ENCODE data around the gene RAP1A.
"Not testable (repeated sequence)": the region's sequence is repeated elsewhere in the genome, so short reads cannot be mapped to it uniquely, and the experiment has no call there.

The RAP1A gene

GRCh38 chr1:111602974-111603373 is 16.6 kb upstream of the RAP1A start:
- DNase-seq: no peak
- Histone ChIP-seq H2AFZ (ENCODE audit: low read depth, low read length) (no peak overlapping the region), H3K27me3 (ENCODE audit: insufficient read depth, low read length, poor library complexity) (peaks cover 18% of the 10 kb centered on the region), H3K4me3 (ENCODE audit: low read depth in 1 of 2, low read length in 2 of 2) (no peak overlapping the region), H3K36me3 (ENCODE audit: insufficient read depth, low read length) (no peaks in the 10 kb centered on the region), H3K27ac (ENCODE audit: low read length) (no peak overlapping the region), H3K9me3 (ENCODE audit: insufficient read depth, low read length, severe bottlenecking) (no peaks in the 10 kb centered on the region), H3K9ac (ENCODE audit: low read depth, low read length) (no peak overlapping the region), H3K4me1 (ENCODE audit: insufficient read depth, low read length) (no peaks in the 10 kb centered on the region), H4K20me1 (ENCODE audit: insufficient read depth, low read length) (no peaks in the 10 kb centered on the region), H3K79me2 (ENCODE audit: insufficient read depth, low read length) (no peaks in the 10 kb centered on the region), H3K4me2 (ENCODE audit: insufficient read depth, low read length) (no peak overlapping the region)
- TF ChIP-seq EZH2 (IDR thresholded peaks at IDR 0.05; ENCODE audit: borderline replicate concordance, low read depth, low read length, severe bottlenecking): no peak
- TF ChIP-seq, protein P1, sequence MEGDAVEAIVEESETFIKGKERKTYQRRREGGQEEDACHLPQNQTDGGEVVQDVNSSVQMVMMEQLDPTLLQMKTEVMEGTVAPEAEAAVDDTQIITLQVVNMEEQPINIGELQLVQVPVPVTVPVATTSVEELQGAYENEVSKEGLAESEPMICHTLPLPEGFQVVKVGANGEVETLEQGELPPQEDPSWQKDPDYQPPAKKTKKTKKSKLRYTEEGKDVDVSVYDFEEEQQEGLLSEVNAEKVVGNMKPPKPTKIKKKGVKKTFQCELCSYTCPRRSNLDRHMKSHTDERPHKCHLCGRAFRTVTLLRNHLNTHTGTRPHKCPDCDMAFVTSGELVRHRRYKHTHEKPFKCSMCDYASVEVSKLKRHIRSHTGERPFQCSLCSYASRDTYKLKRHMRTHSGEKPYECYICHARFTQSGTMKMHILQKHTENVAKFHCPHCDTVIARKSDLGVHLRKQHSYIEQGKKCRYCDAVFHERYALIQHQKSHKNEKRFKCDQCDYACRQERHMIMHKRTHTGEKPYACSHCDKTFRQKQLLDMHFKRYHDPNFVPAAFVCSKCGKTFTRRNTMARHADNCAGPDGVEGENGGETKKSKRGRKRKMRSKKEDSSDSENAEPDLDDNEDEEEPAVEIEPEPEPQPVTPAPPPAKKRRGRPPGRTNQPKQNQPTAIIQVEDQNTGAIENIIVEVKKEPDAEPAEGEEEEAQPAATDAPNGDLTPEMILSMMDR (IDR thresholded peaks at IDR 0.05; ENCODE audit: borderline replicate concordance, extremely low read depth, low read length, poor library complexity, severe bottlenecking): no peak
- ATAC-seq (ENCODE audit: insufficient read depth, low read depth): no peak

DNA sequence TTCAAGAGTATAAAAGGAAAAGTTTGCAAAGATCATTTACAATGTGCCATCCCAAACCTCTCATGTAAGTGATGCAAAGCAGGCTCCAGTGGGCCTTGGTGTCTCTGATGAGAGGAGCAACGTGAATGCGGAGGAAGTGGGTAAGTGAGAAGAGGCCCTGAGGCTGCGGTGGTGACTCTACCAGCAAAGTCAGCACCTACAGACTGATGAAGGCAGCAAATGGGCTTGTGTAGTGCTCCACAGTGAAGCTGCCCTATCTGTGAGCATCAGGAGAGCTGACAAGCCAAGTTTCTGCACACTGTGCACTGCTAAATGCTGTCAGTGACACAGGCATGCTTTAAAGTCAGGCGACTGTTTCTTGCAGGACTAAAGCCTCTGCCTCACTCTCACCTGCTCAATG is 15.6 kb upstream of the RAP1A start:
- H3K9ac ChIP-seq (ENCODE audit: low read depth, low read length): no peak overlapping the region
- no peaks in the 10 kb centered on the region for H3K79me2 ChIP-seq (ENCODE audit: insufficient read depth, low read length)
- H3K4me3 ChIP-seq (ENCODE audit: low read depth in 1 of 2, low read length in 2 of 2): no peak overlapping the region
- no peak overlapping the region for H3K27ac ChIP-seq (ENCODE audit: low read length)
- H3K9me3 ChIP-seq (ENCODE audit: insufficient read depth, low read length, severe bottlenecking): peaks cover 1% of the 10 kb centered on the region
- no peaks in the 10 kb centered on the region for H4K20me1 ChIP-seq (ENCODE audit: insufficient read depth, low read length)
- no peak for TF ChIP-seq EZH2 (IDR thresholded peaks at IDR 0.05; ENCODE audit: borderline replicate concordance, low read depth, low read length, severe bottlenecking)
- TF ChIP-seq, protein P1 (IDR thresholded peaks at IDR 0.05; ENCODE audit: borderline replicate concordance, extremely low read depth, low read length, poor library complexity, severe bottlenecking): no peak
- no peaks in the 10 kb centered on the region for H3K36me3 ChIP-seq (ENCODE audit: insufficient read depth, low read length)
- peak; percentile 81 for DNase-seq
- no peaks in the 10 kb centered on the region for H3K4me1 ChIP-seq (ENCODE audit: insufficient read depth, low read length)
- H3K27me3 ChIP-seq (ENCODE audit: insufficient read depth, low read length, poor library complexity): peaks cover 18% of the 10 kb centered on the region
- ATAC-seq (ENCODE audit: insufficient read depth, low read depth): peak; percentile 100
- no peak overlapping the region for H3K4me2 ChIP-seq (ENCODE audit: insufficient read depth, low read length)
- H2AFZ ChIP-seq (ENCODE audit: low read depth, low read length): no peak overlapping the region

GRCh38 chr1:111604931-111605330 is 14.7 kb upstream of the RAP1A start:
- H3K27ac ChIP-seq (ENCODE audit: low read length): no peak overlapping the region
- DNase-seq: no peak
- H3K27me3 ChIP-seq (ENCODE audit: insufficient read depth, low read length, poor library complexity): peaks cover 18% of the 10 kb centered on the region
- H3K79me2 ChIP-seq (ENCODE audit: insufficient read depth, low read length): no peaks in the 10 kb centered on the region
- no peaks in the 10 kb centered on the region for H3K4me1 ChIP-seq (ENCODE audit: insufficient read depth, low read length)
- TF ChIP-seq, protein P1 (IDR thresholded peaks at IDR 0.05; ENCODE audit: borderline replicate concordance, extremely low read depth, low read length, poor library complexity, severe bottlenecking): no peak
- TF ChIP-seq EZH2 (IDR thresholded peaks at IDR 0.05; ENCODE audit: borderline replicate concordance, low read depth, low read length, severe bottlenecking): no peak
- no peak overlapping the region for H3K9ac ChIP-seq (ENCODE audit: low read depth, low read length)
- H3K4me2 ChIP-seq (ENCODE audit: insufficient read depth, low read length): no peak overlapping the region
- no peak overlapping the region for H2AFZ ChIP-seq (ENCODE audit: low read depth, low read length)
- H3K36me3 ChIP-seq (ENCODE audit: insufficient read depth, low read length): no peaks in the 10 kb centered on the region
- H3K9me3 ChIP-seq (ENCODE audit: insufficient read depth, low read length, severe bottlenecking): peaks cover 3% of the 10 kb centered on the region
- ATAC-seq (ENCODE audit: insufficient read depth, low read depth): no peak
- no peak overlapping the region for H3K4me3 ChIP-seq (ENCODE audit: low read depth in 1 of 2, low read length in 2 of 2)
- no peaks in the 10 kb centered on the region for H4K20me1 ChIP-seq (ENCODE audit: insufficient read depth, low read length)

- H3K4me1 ChIP-seq (ENCODE audit: insufficient read depth, low read length): no peaks in the 10 kb centered on the region
- ATAC-seq (ENCODE audit: insufficient read depth, low read depth) (no peak), DNase-seq (no peak)
- peaks cover 3% of the 10 kb centered on the region for H3K9me3 ChIP-seq (ENCODE audit: insufficient read depth, low read length, severe bottlenecking)
- H3K4me2 ChIP-seq (ENCODE audit: insufficient read depth, low read length): no peak overlapping the region
- peaks cover 18% of the 10 kb centered on the region for H3K27me3 ChIP-seq (ENCODE audit: insufficient read depth, low read length, poor library complexity)
- H3K36me3 ChIP-seq (ENCODE audit: insufficient read depth, low read length): no peaks in the 10 kb centered on the region
- H3K27ac ChIP-seq (ENCODE audit: low read length): no peak overlapping the region
- no peak overlapping the region for H2AFZ ChIP-seq (ENCODE audit: low read depth, low read length)
- H3K9ac ChIP-seq (ENCODE audit: low read depth, low read length): no peak overlapping the region
- H3K79me2 ChIP-seq (ENCODE audit: insufficient read depth, low read length): no peaks in the 10 kb centered on the region
- no peak overlapping the region for H3K4me3 ChIP-seq (ENCODE audit: low read depth in 1 of 2, low read length in 2 of 2)
- TF ChIP-seq, protein P1 (IDR thresholded peaks at IDR 0.05; ENCODE audit: borderline replicate concordance, extremely low read depth, low read length, poor library complexity, severe bottlenecking): no peak
- no peaks in the 10 kb centered on the region for H4K20me1 ChIP-seq (ENCODE audit: insufficient read depth, low read length)
Measured at GRCh38 chr1:111605576-111605975, 14.0 kb upstream of the RAP1A start.

- not testable (repeated sequence) for H3K9me3 ChIP-seq (ENCODE audit: insufficient read depth, low read length, severe bottlenecking); ATAC-seq (ENCODE audit: insufficient read depth, low read depth); H2AFZ ChIP-seq (ENCODE audit: low read depth, low read length); DNase-seq; H3K79me2 ChIP-seq (ENCODE audit: insufficient read depth, low read length); H3K4me2 ChIP-seq (ENCODE audit: insufficient read depth, low read length); H3K36me3 ChIP-seq (ENCODE audit: insufficient read depth, low read length); H3K4me3 ChIP-seq (ENCODE audit: low read depth in 1 of 2, low read length in 2 of 2); H4K20me1 ChIP-seq (ENCODE audit: insufficient read depth, low read length); H3K4me1 ChIP-seq (ENCODE audit: insufficient read depth, low read length); H3K9ac ChIP-seq (ENCODE audit: low read depth, low read length); H3K27ac ChIP-seq (ENCODE audit: low read length)
- H3K27me3 ChIP-seq (ENCODE audit: insufficient read depth, low read length, poor library complexity): peaks cover 14% of the 10 kb centered on the region
Measured at GRCh38 chr1:111606457-111607215, 13.0 kb upstream of the RAP1A start.

All from DND-41 (cell line).